NCI-H748 (cell line): Measurements from ENCODE around the gene DBX2.
"Not testable (repeated sequence)": the region's sequence is repeated elsewhere in the genome, so short reads cannot be mapped to it uniquely, and the experiment has no call there.

Experiments
- DNase-seq: peaks from one replicate; lab custom pipeline; 2025; ENCODE audit not compliant: unreplicated experiment; lab: John Stamatoyannopoulos, UW

Gene DBX2

GRCh38 chr12:45050751-45051571, at the start of gene DBX2:
Gene DBX2 (minus strand): TSS chr12:45051099. CDS start chr12:45050927, 172 bp downstream.
- peak; percentile 47 for DNase-seq

GRCh38 chr12:45098766-45099165, 47.9 kb upstream of the DBX2 start:
- no peak for DNase-seq

- not testable (repeated sequence) for DNase-seq
Measured at GRCh38 chr12:45095417-45095816, 44.5 kb upstream of the DBX2 start.

GRCh38 chr12:45093051-45093450, 42.2 kb upstream of the DBX2 start:
- DNase-seq, result no peak

DNA sequence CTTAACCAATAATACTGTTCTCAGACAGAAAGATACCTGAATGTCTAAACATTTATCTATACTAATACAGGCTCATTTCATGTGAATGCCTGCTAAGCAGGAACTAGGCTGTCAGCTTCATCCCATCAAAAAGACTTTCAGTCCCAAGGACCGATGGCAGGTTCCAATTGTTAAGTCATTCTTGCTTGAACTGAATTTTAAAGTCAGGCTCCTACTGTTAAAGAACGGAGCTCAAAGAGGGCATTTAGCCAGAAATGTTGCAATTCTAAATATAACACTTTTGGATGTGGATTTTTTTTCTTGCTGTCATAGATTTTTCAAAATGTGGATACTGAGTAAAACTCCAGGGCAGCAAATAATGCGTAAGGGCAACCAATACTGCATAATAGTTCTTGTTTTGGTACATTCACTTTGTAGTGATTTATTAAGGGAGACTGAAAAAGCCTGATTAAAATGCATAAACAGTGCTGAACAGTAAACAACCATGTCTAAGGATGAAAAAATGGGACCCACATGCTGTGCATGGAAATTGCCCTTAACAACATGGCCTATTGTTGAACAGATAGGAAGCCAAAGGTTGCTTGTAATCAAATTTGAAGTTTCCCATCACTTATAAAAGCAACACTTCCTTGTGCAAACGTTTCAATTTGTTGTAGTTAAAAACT, 38.6 kb upstream of the DBX2 start:
- DNase-seq, result no peak

DNA sequence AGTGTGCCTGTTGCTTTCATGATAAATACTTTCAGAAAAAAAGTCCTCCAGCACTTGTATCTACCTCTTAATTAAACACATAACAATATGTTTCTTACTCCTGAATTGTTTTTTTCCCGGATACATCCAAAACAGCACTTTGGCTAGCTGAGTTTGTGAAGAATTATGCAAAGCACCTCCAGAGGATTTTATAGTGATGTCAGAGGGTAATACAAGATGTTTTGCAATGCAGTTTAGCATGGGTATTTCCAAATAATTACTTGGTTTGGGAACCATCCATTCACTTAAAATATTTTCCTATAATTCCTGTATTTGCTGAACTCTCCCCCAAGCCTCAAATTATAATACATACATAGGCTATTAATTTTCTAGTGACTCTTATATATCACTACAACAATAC, 37.7 kb upstream of the DBX2 start:
- DNase-seq, result no peak

DNA sequence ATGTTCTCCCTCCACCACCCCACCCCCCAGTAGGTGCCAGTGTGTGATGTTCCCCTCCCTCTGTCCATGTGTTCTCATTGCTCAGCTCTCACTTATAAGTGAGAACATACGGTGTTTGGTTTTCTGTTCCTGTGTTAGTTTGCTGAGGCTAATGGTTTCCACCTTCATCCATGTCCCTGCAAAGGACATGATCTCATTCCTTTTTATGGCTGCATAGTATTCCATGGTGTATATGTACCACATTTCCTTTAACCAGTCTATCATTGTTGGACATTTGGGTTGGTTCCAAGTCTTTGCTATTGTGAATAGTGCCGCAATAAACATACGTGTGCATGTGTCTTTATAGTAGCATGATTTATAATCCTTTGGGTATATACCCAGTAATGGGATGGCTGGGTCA, 33.3 kb upstream of the DBX2 start:
- DNase-seq, result not testable (repeated sequence)

- DNase-seq, result no peak
Measured at GRCh38 chr12:45077251-45077650, 26.4 kb upstream of the DBX2 start.

GRCh38 chr12:45076417-45077026, 25.6 kb upstream of the DBX2 start:
- DNase-seq, result no peak

DNA sequence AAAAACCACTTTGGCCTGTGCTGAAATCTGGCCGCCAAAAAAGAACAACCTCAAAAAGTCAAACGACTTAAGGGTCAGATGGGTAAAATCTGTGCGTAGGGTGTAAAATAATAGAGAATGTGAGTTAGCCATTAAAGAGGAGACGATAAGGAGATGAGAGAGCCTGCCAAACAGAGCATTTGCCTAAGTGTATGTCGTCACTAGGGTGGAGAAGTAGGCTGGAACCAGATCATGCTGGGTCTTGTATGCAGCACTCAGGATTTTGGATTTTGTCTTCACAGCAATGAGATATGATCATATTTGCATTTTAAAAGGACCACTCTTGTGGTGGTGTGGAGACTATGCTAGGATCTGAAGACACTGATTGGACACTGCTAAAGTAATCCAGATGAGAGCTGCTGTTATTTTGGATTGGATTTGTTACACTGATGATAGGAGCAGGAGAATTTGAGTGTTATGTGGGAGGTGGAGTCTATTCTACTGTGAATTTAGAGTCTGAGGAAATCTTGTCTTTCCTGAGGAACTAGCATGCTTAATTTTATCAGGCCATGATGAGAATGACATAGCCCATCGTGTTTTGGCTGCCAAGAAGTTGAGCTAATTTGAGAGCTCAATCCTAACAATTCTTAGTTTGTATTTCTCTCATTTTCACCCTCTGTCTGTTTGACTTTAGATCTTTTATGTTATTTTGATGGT, 24.8 kb upstream of the DBX2 start:
- no peak for DNase-seq

DNA sequence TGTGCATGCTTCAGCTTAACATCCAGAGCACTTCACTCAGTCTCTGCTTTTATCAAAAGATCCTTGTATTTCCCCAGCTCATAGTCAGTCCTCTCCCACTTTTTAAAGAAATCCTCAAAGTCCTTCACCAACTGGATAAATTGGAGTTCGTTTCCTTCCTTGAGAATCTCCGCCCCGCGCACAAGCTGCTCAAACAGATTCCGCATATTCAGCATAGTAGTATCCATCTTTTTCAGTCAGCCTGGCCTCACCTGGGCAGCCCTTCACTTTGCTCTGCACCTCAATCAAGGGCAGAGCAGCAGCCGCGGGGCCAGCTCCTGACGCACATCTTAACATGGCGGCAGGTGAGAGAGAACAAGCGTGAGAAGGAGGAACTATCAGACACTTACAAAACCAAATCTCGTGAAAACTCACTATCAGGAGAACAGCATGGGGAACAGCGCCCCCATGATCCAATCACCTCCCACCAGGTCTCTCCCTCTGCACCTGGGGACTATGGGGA, 14.3 kb upstream of the DBX2 start:
- DNase-seq, result no peak

DNA sequence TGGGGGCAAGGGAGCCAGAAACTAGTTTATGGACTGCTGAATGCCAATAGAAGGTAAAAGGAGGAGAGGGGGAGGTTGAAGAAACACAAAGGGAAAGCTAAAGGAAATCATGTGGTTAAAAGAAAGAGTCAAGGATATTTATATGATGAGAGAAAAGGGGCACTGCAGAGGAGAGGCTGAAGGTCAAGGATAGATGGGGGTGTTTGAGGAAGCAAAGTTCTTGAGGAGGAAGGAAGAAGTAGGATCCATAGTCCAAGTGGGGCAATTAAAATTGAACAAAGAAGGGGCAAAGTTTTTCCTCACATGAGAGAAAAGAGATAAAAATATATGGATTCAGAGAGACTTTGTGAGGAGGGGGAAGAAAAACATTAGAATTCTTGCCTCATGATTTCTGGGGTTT, 10.1 kb upstream of the DBX2 start:
- no peak for DNase-seq

DNA sequence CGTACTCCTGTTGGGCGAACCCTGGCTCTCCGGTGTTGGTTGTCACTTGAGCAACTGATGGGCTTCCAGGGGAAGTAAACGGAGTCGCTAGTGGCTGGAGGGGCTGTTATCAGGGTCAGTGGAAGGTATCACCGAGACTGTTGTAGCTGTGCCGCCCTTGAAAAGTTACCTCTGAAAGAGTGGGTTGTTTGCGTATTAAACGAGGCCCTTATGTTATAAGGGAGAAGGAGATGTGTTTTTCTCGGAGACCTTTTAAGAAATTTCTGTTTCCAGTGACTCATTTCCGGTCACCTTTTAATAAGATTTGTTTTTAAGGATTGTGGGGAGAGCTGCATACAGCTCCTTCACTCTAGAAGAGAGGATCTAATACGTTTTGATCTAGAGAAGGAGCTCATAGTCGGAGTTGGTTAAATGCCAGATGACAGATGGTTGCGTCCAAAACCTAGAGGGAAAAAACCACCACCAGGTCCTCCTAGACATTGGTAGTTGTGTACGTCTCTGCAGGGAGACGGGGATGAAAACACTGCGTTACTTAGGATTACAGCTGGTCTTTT, 750 bp upstream of the DBX2 start:
- DNase-seq, result peak; percentile 10

DNA sequence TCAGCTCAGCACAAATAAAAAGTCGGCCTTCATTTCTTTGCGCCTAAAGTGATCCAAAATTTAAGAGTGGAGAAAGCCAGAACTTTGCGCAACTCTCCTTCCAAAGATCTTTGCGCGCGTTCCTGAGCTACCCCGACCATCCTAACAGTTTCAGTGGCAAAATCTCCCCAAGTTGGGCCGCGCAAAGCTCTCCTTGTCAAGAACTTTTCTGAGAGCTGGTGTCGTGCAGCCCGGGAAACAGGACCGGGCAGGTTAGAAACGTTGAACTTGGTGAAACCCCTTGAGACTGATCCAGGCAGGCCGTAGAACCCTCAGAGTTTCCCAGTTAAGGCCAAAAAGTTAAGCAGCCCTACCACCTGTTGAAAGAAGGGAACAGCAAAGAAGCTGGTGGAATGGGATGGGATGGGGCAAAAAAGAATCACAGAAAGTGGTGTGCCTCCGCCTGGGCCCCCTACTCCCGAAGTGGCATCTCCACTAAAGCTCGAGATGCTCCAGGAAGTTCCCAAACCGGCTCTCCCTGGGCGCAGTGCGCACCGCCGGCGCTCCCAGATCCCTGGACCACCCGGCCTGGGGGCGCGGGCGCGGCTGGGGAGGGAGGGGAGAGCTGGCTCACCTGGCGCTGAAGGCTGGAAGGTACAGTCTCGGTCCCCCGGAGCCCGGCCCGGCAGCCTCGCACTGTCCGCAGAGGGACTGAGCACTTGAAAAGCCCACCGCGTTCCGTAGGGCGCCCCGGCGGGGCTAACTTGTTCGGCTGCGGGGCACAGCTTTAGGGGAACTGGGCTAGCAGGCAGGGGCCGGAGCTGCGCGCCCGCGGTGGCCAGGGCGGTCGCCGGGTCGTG, 768 bp downstream of the DBX2 start:
- DNase-seq, result no peak

DNA sequence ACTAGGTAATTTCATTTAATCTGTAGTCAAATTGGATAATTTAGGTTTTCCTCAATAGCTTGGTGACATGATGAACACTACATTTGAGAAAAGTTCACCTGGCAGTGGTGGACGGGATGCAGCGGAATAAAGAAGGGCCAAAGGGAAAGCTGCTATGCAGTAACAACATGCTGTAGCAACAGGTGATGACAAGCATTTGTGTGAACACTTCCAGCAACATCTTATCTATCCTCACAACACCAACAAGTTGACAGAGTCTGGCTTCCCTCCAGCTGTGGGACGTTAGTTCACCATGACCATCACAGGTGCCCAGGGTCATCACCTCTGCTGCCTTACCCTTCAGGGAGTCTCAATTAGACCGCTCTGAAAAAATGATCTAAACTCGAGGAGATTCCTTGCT, 8.3 kb downstream of the DBX2 start:
- no peak for DNase-seq

GRCh38 chr12:45040977-45041376, 9.9 kb downstream of the DBX2 start:
- DNase-seq, result no peak

- DNase-seq, result no peak
Measured at GRCh38 chr12:45039757-45040156, 11.1 kb downstream of the DBX2 start.

DNA sequence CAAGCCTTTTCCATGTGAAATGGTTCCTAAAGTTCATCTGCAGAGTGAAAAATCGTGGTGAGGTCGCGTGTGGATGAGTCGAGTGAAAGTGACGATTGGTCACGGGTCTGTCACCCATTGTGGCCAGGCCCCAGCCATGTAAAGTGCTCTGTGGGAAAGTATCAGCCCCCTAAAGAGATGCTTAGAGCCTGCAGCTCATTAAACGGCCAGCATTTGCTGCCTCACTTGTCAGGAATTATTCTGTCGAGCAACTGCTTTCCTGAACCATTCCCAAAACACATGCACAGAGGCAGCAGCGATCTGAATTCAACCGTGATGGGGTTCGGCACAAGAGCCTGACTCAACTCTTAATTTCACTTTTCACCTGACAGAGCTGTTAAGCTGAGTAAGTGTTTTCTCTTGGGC, 16.0 kb downstream of the DBX2 start:
- no peak for DNase-seq

DNA sequence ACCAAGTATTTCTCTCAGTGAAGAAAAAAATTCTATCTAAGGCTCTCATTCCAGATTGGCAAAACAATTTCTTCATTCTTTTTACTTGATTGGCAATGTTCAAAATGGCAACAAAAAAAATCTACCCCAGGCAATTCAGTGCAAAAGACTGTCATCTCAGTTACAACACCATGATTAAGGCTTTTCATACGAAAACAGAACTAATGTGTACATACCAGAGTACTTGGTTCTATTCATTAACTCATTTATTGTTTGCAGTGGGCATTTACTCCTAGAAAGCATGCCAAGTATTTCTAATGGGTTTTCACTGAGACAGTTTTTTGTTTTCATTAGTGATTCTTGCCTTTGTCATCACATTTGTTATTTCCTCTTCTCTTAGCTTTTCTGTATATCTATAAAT, 33.0 kb downstream of the DBX2 start:
- DNase-seq, result no peak

DNA sequence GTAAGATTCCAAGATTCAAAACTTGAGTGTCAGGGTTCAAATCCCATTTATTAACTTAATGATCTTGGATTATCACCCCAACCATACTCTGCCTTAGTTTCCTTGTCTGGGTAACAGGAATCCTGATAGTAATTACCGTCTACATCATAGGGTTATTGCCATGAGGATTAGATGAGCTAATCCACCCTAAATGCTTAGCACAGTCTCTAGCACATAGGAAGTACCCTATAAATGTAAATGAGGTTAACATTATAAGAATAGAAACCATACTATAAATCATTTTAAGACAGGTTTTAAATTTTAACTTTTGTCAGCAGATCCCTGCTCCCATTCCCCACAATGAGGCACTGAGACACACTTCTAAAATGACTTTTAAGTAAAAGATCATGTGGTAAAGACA, 36.5 kb downstream of the DBX2 start:
- DNase-seq, result no peak
